Panc1 (cell line): ENCODE data around the gene SLC6A8.

ENCODE experiments used
- POLR2AphosphoS5 ChIP-seq: IDR thresholded peaks from 2 replicates; pipeline ENCODE4 v1.6.1; 2012; ENCODE audit warnings: mild to moderate bottlenecking, low read depth, low read length, moderate library complexity
- TF ChIP-seq, protein P1 (sequence below): fragments of 450-650 bp; IDR thresholded peaks from 2 replicates; pipeline ENCODE4 v1.5.1; 2017; ENCODE audit warnings: mild to moderate bottlenecking
- TF ChIP-seq, protein P2 (sequence below), 2 experiments: IDR thresholded peaks; 2 replicates each; pipeline ENCODE4 v1.6.1; 2011 to 2012; ENCODE audit warnings: low read depth in 2 of 2, control low read depth in 1 of 2, low read length in 1 of 2, mild to moderate bottlenecking in 1 of 2, moderate library complexity in 1 of 2; ENCODE audit not compliant: insufficient read depth in 1 of 2

DNA sequence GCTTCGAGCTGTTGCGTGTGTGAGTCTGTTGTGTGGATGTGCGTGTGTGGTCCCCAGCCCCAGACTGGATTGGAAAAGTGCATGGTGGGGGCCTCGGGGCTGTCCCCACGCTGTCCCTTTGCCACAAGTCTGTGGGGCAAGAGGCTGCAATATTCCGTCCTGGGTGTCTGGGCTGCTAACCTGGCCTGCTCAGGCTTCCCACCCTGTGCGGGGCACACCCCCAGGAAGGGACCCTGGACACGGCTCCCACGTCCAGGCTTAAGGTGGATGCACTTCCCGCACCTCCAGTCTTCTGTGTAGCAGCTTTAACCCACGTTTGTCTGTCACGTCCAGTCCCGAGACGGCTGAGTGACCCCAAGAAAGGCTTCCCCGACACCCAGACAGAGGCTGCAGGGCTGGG lies 8.4 kb downstream of the SLC6A8 start:
- TF ChIP-seq, protein P1, sequence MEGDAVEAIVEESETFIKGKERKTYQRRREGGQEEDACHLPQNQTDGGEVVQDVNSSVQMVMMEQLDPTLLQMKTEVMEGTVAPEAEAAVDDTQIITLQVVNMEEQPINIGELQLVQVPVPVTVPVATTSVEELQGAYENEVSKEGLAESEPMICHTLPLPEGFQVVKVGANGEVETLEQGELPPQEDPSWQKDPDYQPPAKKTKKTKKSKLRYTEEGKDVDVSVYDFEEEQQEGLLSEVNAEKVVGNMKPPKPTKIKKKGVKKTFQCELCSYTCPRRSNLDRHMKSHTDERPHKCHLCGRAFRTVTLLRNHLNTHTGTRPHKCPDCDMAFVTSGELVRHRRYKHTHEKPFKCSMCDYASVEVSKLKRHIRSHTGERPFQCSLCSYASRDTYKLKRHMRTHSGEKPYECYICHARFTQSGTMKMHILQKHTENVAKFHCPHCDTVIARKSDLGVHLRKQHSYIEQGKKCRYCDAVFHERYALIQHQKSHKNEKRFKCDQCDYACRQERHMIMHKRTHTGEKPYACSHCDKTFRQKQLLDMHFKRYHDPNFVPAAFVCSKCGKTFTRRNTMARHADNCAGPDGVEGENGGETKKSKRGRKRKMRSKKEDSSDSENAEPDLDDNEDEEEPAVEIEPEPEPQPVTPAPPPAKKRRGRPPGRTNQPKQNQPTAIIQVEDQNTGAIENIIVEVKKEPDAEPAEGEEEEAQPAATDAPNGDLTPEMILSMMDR: no peak
- TF ChIP-seq, protein P2, sequence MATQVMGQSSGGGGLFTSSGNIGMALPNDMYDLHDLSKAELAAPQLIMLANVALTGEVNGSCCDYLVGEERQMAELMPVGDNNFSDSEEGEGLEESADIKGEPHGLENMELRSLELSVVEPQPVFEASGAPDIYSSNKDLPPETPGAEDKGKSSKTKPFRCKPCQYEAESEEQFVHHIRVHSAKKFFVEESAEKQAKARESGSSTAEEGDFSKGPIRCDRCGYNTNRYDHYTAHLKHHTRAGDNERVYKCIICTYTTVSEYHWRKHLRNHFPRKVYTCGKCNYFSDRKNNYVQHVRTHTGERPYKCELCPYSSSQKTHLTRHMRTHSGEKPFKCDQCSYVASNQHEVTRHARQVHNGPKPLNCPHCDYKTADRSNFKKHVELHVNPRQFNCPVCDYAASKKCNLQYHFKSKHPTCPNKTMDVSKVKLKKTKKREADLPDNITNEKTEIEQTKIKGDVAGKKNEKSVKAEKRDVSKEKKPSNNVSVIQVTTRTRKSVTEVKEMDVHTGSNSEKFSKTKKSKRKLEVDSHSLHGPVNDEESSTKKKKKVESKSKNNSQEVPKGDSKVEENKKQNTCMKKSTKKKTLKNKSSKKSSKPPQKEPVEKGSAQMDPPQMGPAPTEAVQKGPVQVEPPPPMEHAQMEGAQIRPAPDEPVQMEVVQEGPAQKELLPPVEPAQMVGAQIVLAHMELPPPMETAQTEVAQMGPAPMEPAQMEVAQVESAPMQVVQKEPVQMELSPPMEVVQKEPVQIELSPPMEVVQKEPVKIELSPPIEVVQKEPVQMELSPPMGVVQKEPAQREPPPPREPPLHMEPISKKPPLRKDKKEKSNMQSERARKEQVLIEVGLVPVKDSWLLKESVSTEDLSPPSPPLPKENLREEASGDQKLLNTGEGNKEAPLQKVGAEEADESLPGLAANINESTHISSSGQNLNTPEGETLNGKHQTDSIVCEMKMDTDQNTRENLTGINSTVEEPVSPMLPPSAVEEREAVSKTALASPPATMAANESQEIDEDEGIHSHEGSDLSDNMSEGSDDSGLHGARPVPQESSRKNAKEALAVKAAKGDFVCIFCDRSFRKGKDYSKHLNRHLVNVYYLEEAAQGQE (IDR thresholded peaks at IDR 0.05; ENCODE audit: insufficient read depth in 1 of 2, low read depth in 2 of 2, low read length in 1 of 2): no peak
- no peak for TF ChIP-seq POLR2AphosphoS5
